Measurements from ENCODE around the gene C3. TPM values are rescaled to one million over a fixed set of nuclear protein-coding genes. Genes with fewer than 3 reads are reported as not detected.

C3 gene
- total RNA-seq, 1 experiment from 2014 or later: 5.0 TPM

DNA sequence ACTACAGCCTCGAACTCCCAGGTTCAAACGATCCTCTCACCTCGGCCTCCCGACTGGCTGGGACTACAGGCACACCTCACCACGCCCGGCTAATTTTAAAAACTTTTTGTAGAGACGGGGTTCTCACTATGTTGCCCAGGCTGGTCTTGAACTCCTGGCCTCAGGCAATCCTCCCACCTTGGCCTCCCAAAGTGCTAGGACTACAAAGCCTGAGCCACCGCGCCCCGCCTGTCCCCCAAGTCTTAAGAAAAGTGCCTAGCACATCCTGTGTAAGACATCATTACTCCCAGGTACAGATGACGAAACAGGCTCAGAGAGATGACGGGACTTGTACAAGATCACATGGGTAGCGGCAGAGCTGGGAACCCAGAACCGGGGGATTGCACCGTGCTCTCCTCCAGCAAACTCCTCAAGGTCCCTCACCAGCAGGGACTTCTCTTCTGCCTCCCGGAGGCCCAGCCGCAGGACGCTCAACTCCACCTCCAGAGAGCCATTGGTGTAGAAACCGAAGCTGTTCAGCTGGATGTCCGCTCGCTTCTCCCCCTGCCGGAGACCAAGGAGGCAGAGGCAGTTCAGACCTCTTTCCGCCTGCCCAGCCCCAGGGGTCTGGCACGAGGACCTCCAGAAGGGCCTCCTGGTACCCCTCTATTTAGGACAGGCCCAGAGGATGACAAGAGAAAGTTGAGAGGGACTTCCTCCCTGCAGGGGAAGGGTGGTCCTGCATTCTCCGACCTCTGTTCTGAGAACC lies 15.9 kb upstream of the C3 start:
- no peaks in the 10 kb centered on the region for H3K27me3 ChIP-seq (ENCODE audit: control insufficient read depth, insufficient read depth, low read length)
- peaks cover 14% of the 10 kb centered on the region for H3K4me1 ChIP-seq (ENCODE audit: control insufficient read depth, insufficient read depth, low read length)
- in situ Hi-C loops (cut with HindIII; ENCODE audit: low pct_unique_long_range_greater_than_20kb, low sequenced_read_pairs): no loop called here
- intact Hi-C loops (cut with micrococcal nuclease; ENCODE audit: unreplicated experiment): no loop called here
- BruUV-seq (replicated peaks): TSS peak; percentile 70
- H3K4me3 ChIP-seq (ENCODE audit: low read depth in 2 of 2, low read length in 2 of 2): peak overlapping the region; percentile 88 to 92
- H3K36me3 ChIP-seq (ENCODE audit: control insufficient read depth, insufficient read depth, low read length): no peaks in the 10 kb centered on the region; the same call in 1 of the 2 replicates
- DNase-seq (ENCODE audit: low read depth, low spot score) (no peak), ATAC-seq (peak; percentile 35)
- ChIA-PET POLR2A (no interaction called here), CTCF (interaction anchor here (1.0 kb wide), 1 partner anchor 219 kb away, joined by 4 read pairs; no protein-coding TSS in a partner anchor)
- no peaks in the 10 kb centered on the region for H3K9me3 ChIP-seq (ENCODE audit: control insufficient read depth, insufficient read depth, low read depth, low read length)
- peak overlapping the region; percentile 76 for H3K27ac ChIP-seq (ENCODE audit: low read length)
- no peak for TF ChIP-seq POLR2AphosphoS5 (IDR thresholded peaks at IDR 0.05; ENCODE audit: low read depth, low read length)
- TF ChIP-seq TCF7L2 (IDR thresholded peaks at IDR 0.05; ENCODE audit: low read depth, low read length): no peak
- TF ChIP-seq, protein P1, sequence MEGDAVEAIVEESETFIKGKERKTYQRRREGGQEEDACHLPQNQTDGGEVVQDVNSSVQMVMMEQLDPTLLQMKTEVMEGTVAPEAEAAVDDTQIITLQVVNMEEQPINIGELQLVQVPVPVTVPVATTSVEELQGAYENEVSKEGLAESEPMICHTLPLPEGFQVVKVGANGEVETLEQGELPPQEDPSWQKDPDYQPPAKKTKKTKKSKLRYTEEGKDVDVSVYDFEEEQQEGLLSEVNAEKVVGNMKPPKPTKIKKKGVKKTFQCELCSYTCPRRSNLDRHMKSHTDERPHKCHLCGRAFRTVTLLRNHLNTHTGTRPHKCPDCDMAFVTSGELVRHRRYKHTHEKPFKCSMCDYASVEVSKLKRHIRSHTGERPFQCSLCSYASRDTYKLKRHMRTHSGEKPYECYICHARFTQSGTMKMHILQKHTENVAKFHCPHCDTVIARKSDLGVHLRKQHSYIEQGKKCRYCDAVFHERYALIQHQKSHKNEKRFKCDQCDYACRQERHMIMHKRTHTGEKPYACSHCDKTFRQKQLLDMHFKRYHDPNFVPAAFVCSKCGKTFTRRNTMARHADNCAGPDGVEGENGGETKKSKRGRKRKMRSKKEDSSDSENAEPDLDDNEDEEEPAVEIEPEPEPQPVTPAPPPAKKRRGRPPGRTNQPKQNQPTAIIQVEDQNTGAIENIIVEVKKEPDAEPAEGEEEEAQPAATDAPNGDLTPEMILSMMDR (IDR thresholded peaks at IDR 0.05): peak; percentile 71
- TF ChIP-seq SIN3A (IDR thresholded peaks at IDR 0.05; ENCODE audit: borderline replicate concordance, insufficient read depth, low read depth, low read length): no peak
- TF ChIP-seq, protein P2, sequence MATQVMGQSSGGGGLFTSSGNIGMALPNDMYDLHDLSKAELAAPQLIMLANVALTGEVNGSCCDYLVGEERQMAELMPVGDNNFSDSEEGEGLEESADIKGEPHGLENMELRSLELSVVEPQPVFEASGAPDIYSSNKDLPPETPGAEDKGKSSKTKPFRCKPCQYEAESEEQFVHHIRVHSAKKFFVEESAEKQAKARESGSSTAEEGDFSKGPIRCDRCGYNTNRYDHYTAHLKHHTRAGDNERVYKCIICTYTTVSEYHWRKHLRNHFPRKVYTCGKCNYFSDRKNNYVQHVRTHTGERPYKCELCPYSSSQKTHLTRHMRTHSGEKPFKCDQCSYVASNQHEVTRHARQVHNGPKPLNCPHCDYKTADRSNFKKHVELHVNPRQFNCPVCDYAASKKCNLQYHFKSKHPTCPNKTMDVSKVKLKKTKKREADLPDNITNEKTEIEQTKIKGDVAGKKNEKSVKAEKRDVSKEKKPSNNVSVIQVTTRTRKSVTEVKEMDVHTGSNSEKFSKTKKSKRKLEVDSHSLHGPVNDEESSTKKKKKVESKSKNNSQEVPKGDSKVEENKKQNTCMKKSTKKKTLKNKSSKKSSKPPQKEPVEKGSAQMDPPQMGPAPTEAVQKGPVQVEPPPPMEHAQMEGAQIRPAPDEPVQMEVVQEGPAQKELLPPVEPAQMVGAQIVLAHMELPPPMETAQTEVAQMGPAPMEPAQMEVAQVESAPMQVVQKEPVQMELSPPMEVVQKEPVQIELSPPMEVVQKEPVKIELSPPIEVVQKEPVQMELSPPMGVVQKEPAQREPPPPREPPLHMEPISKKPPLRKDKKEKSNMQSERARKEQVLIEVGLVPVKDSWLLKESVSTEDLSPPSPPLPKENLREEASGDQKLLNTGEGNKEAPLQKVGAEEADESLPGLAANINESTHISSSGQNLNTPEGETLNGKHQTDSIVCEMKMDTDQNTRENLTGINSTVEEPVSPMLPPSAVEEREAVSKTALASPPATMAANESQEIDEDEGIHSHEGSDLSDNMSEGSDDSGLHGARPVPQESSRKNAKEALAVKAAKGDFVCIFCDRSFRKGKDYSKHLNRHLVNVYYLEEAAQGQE (IDR thresholded peaks at IDR 0.05; ENCODE audit: insufficient read depth in 1 of 2, low read depth in 2 of 2, low read length in 1 of 2): no peak

DNA sequence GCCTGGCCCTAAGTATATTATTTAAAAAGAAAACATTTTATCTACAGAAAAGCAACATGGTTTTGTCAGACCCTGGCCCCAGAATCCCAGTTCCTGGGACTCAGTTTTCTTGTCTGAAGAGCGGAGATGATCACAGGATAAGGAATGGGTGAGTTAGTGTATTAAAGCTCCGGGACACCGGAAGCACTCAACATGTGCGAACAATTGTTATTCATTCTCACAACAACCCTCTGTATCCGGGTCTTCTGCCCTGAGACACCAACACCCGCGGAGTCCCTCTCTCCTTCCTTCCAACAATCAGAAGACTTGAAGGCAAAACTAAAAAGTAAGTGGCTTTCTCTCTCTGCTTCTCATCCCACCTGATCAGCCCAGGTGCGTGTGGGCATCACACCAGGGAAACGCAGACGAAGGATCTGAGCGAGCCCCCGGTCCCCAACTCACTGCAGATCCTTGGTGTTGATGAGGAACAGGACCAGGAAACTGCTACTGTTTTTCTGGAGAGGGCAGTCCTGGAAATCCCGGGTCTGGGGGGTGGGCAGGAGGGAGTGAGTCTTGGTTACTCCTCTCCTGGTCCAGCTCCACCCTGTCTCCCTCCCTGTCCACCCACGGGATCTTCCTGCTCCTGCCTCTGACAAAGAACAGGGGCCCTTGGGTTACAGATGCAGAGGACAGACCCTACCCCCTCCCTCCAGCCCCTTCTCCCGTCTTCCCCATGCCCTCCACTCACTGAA lies 14.9 kb upstream of the C3 start:
- H3K4me3 ChIP-seq (ENCODE audit: low read depth in 2 of 2, low read length in 2 of 2): peak overlapping the region; percentile 88 to 92
- CTCF ChIA-PET: interaction anchor here (0.5 kb wide), 1 partner anchor 128 kb away, joined by 3 read pairs; no protein-coding TSS in a partner anchor
- TF ChIP-seq POLR2AphosphoS5 (IDR thresholded peaks at IDR 0.05; ENCODE audit: low read depth, low read length): no peak
- TF ChIP-seq, protein P2 (IDR thresholded peaks at IDR 0.05; ENCODE audit: insufficient read depth in 1 of 2, low read depth in 2 of 2, low read length in 1 of 2): no peak
- TF ChIP-seq, protein P1 (IDR thresholded peaks at IDR 0.05): no peak
- TF ChIP-seq SIN3A (IDR thresholded peaks at IDR 0.05; ENCODE audit: borderline replicate concordance, insufficient read depth, low read depth, low read length): no peak
- TF ChIP-seq TCF7L2 (IDR thresholded peaks at IDR 0.05; ENCODE audit: low read depth, low read length): no peak
- H3K36me3 ChIP-seq (ENCODE audit: control insufficient read depth, insufficient read depth, low read length): no peaks in the 10 kb centered on the region; the same call in 1 of the 2 replicates
- POLR2A ChIA-PET: no interaction called here
- no peaks in the 10 kb centered on the region for H3K27me3 ChIP-seq (ENCODE audit: control insufficient read depth, insufficient read depth, low read length)
- H3K4me1 ChIP-seq (ENCODE audit: control insufficient read depth, insufficient read depth, low read length): peaks cover 14% of the 10 kb centered on the region
- intact Hi-C loops (cut with micrococcal nuclease; ENCODE audit: unreplicated experiment) (no loop called here), in situ Hi-C loops (cut with HindIII; ENCODE audit: low pct_unique_long_range_greater_than_20kb, low sequenced_read_pairs) (no loop called here)
- DNase-seq (ENCODE audit: low read depth, low spot score) (no peak), ATAC-seq (no peak)
- BruUV-seq (replicated peaks): no TSS peak
- peak overlapping the region; percentile 76 for H3K27ac ChIP-seq (ENCODE audit: low read length)
- no peaks in the 10 kb centered on the region for H3K9me3 ChIP-seq (ENCODE audit: control insufficient read depth, insufficient read depth, low read depth, low read length)

Measured in Panc1 (cell line).